K562 (cell line): Measurements from ENCODE around the gene PITPNB. TPM values are rescaled to one million over a fixed set of nuclear protein-coding genes. Genes with fewer than 3 reads are reported as not detected.

Experiments
- ATAC-seq: fragments of 200-7000 bp; cut with Tn5 transposase; 3 replicates; pipeline ENCODE4 v1.9.1; 2020; ENCODE audit warnings: moderate library complexity
- BruUV-seq: library from RNA; stranded (reverse); fragments of 400-500 nt; replicated peaks from 2 replicates; lab custom pipeline; 2021; lab: Mats Ljungman, UMichigan
- CTCF ChIA-PET: fragments of 300-600 bp; formaldehyde crosslinking; extraction: SDS; loops from one replicate; lab custom pipeline; 2021; ENCODE audit warnings: low intra/inter-chr PET ratio; lab: Yijun Ruan, JAX
- POLR2A ChIA-PET: fragments of 300-600, 350-650 bp; sonication (Branson Sonifier 250); formaldehyde crosslinking; extraction: SDS; loops from one replicate; lab custom pipeline; 2021; ENCODE audit warnings: antibody characterized with exemption, inconsistent platforms; lab: Yijun Ruan, JAX
- DNase-seq, 4 experiments: peaks; one replicate each; pipeline versions ENCODE4 v3.0.0 to v3.0.0-alpha.2; 2011 to 2018; ENCODE audit warnings: low spot score in 3 of 4, mixed read lengths in 3 of 4; ENCODE audit errors: extremely low read depth in 1 of 4
- FAIRE-seq: peaks from 2 replicates; lab custom pipeline; 2011; peaks lifted over from hg19 to GRCh38; lab: Jason Lieb, UNC
- H2AFZ ChIP-seq: 2 replicates; pipeline ENCODE4 v1.6.0; 2011; ENCODE audit warnings: low read depth, low read length, control low read depth, inconsistent platforms
- H3K27ac ChIP-seq: fragments of 200-600 bp; 3 replicates; pipeline ENCODE4 v1.8.0; 2011; ENCODE audit warnings: low read depth, mild to moderate bottlenecking, control low read depth, inconsistent platforms, low read length, moderate library complexity, mixed read lengths; ENCODE audit errors: extremely low read depth
- H3K27me3 ChIP-seq, 2 experiments: fragments of 300-600 bp in 1 of 2; 2 replicates in 1 of 2; 3 replicates in 1 of 2; pipeline versions ENCODE4 v1.6.0 to v1.8.0; 2011; ENCODE audit warnings: inconsistent platforms in 2 of 2, low read length in 2 of 2, mild to moderate bottlenecking in 1 of 2, mixed read lengths in 1 of 2, moderate library complexity in 1 of 2; ENCODE audit not compliant: control insufficient read depth in 2 of 2, insufficient read depth in 2 of 2
- H3K36me3 ChIP-seq: fragments of 300-600 bp; 3 replicates; pipeline ENCODE4 v1.8.0; 2011; ENCODE audit warnings: mild to moderate bottlenecking, low read length, inconsistent platforms; ENCODE audit not compliant: control insufficient read depth, insufficient read depth
- H3K4me1 ChIP-seq, 2 experiments: fragments of 200-600 bp in 1 of 2; replicated peaks in 1 of 2; 2 replicates in 1 of 2; 3 replicates in 1 of 2; pipeline versions ENCODE4 v1.5.1 to v1.8.0; 2011; ENCODE audit warnings: inconsistent platforms in 2 of 2, low read length in 2 of 2, mild to moderate bottlenecking in 1 of 2, mixed read lengths in 1 of 2, moderate library complexity in 1 of 2; ENCODE audit not compliant: control insufficient read depth in 2 of 2, insufficient read depth in 2 of 2
- H3K4me2 ChIP-seq: 2 replicates; pipeline ENCODE4 v1.6.1; 2011; ENCODE audit warnings: low read length, control low read depth, inconsistent platforms, mixed read lengths; ENCODE audit not compliant: insufficient read depth
- H3K4me3 ChIP-seq: fragments of 200-600 bp; sonication (generic), shearing (Covaris generic); 2 replicates; pipeline ENCODE4 v1.5.1; 2016; ENCODE audit warnings: control low read depth, inconsistent platforms
- H3K79me2 ChIP-seq: fragments of 200-600 bp; 3 replicates; pipeline ENCODE4 v1.8.0; 2011; ENCODE audit warnings: low read length, inconsistent platforms; ENCODE audit not compliant: control insufficient read depth, insufficient read depth
- H3K9ac ChIP-seq, 2 experiments: 2 replicates each; pipeline versions ENCODE4 v1.6.0 to v1.6.1; 2011; ENCODE audit warnings: low read depth in 2 of 2, low read length in 2 of 2, control low read depth in 1 of 2, inconsistent platforms in 1 of 2, mild to moderate bottlenecking in 1 of 2, mixed read lengths in 1 of 2; ENCODE audit not compliant: insufficient read depth in 1 of 2
- H3K9me1 ChIP-seq: one replicate; pipeline ENCODE4 v1.6.0; 2011; ENCODE audit warnings: inconsistent platforms, mild to moderate bottlenecking, low read length, moderate library complexity; ENCODE audit not compliant: control insufficient read depth, insufficient read depth
- H3K9me3 ChIP-seq: replicated peaks from 2 replicates; pipeline ENCODE4 v1.5.1; 2011; ENCODE audit warnings: low read depth, low read length, inconsistent platforms; ENCODE audit not compliant: control insufficient read depth, insufficient read depth
- H4K20me1 ChIP-seq: replicated peaks from 2 replicates; pipeline ENCODE4 v1.6.1; 2011; ENCODE audit warnings: low read length, inconsistent platforms, mixed read lengths; ENCODE audit not compliant: control insufficient read depth, insufficient read depth
- NR3C1 ChIP-seq: sonication (generic); formaldehyde crosslinking; IDR thresholded peaks from 2 replicates; pipeline ENCODE4 v1.8.1; 2022; ENCODE audit warnings: missing genetic modification reagents
- PCBP1 ChIP-seq: fragments of 200-400 bp; formaldehyde crosslinking; IDR thresholded peaks from 2 replicates; pipeline ENCODE4 v1.6.1; 2018; ENCODE audit warnings: mild to moderate bottlenecking, low read depth, low read length; ENCODE audit not compliant: poor library complexity, severe bottlenecking
- WGBS: fragments of 100-300 bp; shearing (Covaris generic); methylation state at CpG from one replicate; pipeline ENCODE4 v1.1.6; 2016; ENCODE audit warnings: low coverage, mixed read lengths; ENCODE audit not compliant: insufficient coverage; ENCODE audit errors: missing lambda C conversion rate; 5-methylcytosine and 5-hydroxymethylcytosine counted together
- in situ Hi-C: fragments of 300-500 bp; cut with MboI; formaldehyde crosslinking; loops from 4 replicates; pipeline ENCODE4 v1.15.0; 2018; ENCODE audit warnings: inconsistent platforms, mixed read lengths
- intact Hi-C: fragments of 100-400 bp; cut with micrococcal nuclease; formaldehyde crosslinking; loops from 2 replicates; pipeline ENCODE4 v1.14.2; 2022
- polyA plus RNA-seq, 8 experiments: library from polyadenylated mRNA; depleted of rRNA in 4 of 8; stranded (reverse) in 5 of 8; unstranded in 3 of 8; fragments of >200 nt; fragmentation: Nextera tagmentation in 2 of 8; fragmentation: Illumina TruSeq in 1 of 8; extraction: Ambion mirVana in 2 of 8; extraction: Trizol in 1 of 8; gene quantifications; 2 replicates each; pipeline versions ENCODE4 v1.2.1 to v1.2.3, GENCODE V29; 2011 to 2014; ENCODE audit warnings: inconsistent platforms in 1 of 8, missing spikeins in 1 of 8
- total RNA-seq, 7 experiments: library from RNA; depleted of rRNA in 6 of 7; stranded (reverse); fragments of >200 nt in 6 of 7; fragmentation: Illumina TruSeq in 2 of 7; extraction: Trizol in 2 of 7; gene quantifications; 2 replicates each; pipeline versions ENCODE4 v1.2.1 to v1.2.3, GENCODE V29; 2011 to 2021; ENCODE audit warnings: low replicate concordance in 1 of 7
- TF ChIP-seq, protein P1 (sequence below), 2 experiments: fragments of 450-650 bp; formaldehyde crosslinking in 1 of 2; IDR thresholded peaks; 2 replicates each; pipeline versions ENCODE4 v1.4.0 to v1.6.1; 2014 to 2020; ENCODE audit warnings: mild to moderate bottlenecking in 2 of 2, borderline replicate concordance in 1 of 2, low read depth in 1 of 2

PITPNB gene
- total and polyA plus RNA-seq, 9 of the 15 experiments (the other 6 are each of a cell fraction or from before 2014, with no cell fraction given) = 13.1 to 52.4 (median 34.7) TPM

DNA sequence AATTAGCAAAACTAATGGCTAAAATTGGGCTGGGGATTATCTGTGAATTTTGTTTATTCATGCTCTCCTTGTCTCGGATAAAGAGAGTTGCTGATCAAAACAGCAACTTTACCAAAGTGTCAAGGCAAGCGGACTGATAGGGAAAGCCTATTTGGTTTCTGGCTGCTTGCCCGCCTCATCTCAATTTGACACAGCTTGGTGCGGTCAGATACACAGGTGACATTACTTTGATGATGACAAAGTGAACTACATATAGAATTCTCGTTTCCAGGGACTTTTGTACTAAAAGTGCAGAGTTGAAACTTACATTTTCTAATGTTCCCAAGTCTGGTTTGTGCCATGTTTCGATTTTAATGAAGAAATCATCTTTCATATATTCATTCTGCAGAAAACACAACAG, 22.8 kb downstream of the PITPNB start:
- H3K36me3 ChIP-seq = peaks cover 83% of the 10 kb centered on the region
- CTCF ChIA-PET = no interaction called here
- in situ Hi-C loops = loop anchor here (25.0 kb wide), 1 partner anchor 691 kb away; no protein-coding TSS in a partner anchor
- TF ChIP-seq NR3C1 = no peak
- TF ChIP-seq, protein P1, sequence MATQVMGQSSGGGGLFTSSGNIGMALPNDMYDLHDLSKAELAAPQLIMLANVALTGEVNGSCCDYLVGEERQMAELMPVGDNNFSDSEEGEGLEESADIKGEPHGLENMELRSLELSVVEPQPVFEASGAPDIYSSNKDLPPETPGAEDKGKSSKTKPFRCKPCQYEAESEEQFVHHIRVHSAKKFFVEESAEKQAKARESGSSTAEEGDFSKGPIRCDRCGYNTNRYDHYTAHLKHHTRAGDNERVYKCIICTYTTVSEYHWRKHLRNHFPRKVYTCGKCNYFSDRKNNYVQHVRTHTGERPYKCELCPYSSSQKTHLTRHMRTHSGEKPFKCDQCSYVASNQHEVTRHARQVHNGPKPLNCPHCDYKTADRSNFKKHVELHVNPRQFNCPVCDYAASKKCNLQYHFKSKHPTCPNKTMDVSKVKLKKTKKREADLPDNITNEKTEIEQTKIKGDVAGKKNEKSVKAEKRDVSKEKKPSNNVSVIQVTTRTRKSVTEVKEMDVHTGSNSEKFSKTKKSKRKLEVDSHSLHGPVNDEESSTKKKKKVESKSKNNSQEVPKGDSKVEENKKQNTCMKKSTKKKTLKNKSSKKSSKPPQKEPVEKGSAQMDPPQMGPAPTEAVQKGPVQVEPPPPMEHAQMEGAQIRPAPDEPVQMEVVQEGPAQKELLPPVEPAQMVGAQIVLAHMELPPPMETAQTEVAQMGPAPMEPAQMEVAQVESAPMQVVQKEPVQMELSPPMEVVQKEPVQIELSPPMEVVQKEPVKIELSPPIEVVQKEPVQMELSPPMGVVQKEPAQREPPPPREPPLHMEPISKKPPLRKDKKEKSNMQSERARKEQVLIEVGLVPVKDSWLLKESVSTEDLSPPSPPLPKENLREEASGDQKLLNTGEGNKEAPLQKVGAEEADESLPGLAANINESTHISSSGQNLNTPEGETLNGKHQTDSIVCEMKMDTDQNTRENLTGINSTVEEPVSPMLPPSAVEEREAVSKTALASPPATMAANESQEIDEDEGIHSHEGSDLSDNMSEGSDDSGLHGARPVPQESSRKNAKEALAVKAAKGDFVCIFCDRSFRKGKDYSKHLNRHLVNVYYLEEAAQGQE (IDR thresholded peaks at IDR 0.05; ENCODE audit: borderline replicate concordance) = no peak
- TF ChIP-seq, protein P1 (CRISPR knock-in tag; IDR thresholded peaks at IDR 0.05; ENCODE audit: low read depth) = no peak
- TF ChIP-seq PCBP1 = no peak

More for the DNA sequence above, 22.8 kb downstream of the PITPNB start:
- POLR2A ChIA-PET = no interaction called here
- H3K4me2 ChIP-seq = no peak overlapping the region
- H2AFZ ChIP-seq = no peak overlapping the region
- intact Hi-C loops = no loop called here
- H3K4me1 ChIP-seq = no peaks in the 10 kb centered on the region; a peak in 1 of 5 replicates
- no peak overlapping the region for H3K4me3 ChIP-seq
- no peaks in the 10 kb centered on the region for H3K9me1 ChIP-seq
- H3K27ac ChIP-seq = no peak overlapping the region
- H3K79me2 ChIP-seq = peaks cover 3% of the 10 kb centered on the region; the same call in 1 of the 3 replicates
- no TSS peak for BruUV-seq
- no peak for DNase-seq
- ATAC-seq = no peak
- no peak overlapping the region for H3K9ac ChIP-seq
- no peaks in the 10 kb centered on the region for H4K20me1 ChIP-seq
- no peaks in the 10 kb centered on the region for H3K27me3 ChIP-seq
- no peaks in the 10 kb centered on the region for H3K9me3 ChIP-seq
- no peak for FAIRE-seq
- WGBS = 78% methylated on average over 6 of the region's 6 CpGs
